ENCODE results near the gene EPHB2.

The EPHB2 gene

DNA sequence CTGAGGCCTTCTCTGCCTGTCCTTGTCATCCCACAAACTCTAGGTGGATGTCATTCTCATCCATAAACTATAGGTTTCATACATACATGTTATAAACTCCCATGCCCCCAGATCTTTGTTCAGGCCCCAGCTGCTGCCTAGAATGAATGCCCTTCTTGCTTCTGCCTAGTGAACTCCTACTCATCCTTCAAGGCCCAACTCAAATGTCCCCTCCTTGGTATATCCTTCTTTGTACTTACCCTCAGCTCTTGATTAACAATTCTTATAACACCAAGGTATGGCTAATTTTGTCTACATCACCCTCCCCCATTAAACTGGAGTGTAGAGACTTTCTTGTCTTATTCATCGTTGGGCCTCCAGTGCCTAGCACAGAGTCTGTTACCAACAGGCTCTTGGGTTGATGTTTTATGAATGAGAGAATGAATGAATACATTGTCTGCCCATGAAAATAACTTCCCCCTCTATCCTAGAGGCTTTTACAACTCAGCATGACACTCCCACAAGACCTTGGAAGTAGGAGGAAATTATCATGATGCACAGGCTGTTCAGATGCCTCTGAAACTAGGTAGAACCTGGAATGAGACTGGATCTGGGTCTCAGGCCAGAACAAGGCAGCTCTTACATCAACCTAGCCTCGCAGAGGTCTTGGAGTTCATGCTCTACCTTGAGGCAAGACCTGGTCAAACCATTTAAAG lies 26.9 kb downstream of the EPHB2 start:
- TF ChIP-seq, protein P1, sequence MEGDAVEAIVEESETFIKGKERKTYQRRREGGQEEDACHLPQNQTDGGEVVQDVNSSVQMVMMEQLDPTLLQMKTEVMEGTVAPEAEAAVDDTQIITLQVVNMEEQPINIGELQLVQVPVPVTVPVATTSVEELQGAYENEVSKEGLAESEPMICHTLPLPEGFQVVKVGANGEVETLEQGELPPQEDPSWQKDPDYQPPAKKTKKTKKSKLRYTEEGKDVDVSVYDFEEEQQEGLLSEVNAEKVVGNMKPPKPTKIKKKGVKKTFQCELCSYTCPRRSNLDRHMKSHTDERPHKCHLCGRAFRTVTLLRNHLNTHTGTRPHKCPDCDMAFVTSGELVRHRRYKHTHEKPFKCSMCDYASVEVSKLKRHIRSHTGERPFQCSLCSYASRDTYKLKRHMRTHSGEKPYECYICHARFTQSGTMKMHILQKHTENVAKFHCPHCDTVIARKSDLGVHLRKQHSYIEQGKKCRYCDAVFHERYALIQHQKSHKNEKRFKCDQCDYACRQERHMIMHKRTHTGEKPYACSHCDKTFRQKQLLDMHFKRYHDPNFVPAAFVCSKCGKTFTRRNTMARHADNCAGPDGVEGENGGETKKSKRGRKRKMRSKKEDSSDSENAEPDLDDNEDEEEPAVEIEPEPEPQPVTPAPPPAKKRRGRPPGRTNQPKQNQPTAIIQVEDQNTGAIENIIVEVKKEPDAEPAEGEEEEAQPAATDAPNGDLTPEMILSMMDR (IDR thresholded peaks at IDR 0.05; ENCODE audit: low read depth, low read length), result no peak
- no peak for DNase-seq (ENCODE audit: extremely low read depth, low read depth)

DNA sequence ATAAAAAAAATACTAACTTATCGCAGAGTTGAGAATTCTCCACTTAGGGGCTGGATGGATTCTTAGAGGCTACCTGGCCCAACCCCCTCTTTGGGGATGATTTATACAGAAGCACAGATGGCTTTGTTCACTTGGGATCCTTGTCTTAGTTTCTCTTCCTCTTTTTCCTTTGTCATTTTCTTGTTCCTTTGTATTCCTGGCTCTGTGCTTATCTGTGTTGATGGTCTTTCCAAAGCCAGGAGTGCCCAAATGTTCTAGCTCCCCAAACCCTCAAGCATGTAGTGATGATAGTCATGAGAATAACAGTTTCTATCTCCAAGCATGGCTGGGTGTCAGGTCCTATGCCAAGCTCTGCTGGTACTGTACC lies 27.4 kb downstream of the EPHB2 start:
- TF ChIP-seq, protein P1 (IDR thresholded peaks at IDR 0.05; ENCODE audit: low read depth, low read length), result no peak
- DNase-seq (ENCODE audit: extremely low read depth, low read depth), result no peak

DNA sequence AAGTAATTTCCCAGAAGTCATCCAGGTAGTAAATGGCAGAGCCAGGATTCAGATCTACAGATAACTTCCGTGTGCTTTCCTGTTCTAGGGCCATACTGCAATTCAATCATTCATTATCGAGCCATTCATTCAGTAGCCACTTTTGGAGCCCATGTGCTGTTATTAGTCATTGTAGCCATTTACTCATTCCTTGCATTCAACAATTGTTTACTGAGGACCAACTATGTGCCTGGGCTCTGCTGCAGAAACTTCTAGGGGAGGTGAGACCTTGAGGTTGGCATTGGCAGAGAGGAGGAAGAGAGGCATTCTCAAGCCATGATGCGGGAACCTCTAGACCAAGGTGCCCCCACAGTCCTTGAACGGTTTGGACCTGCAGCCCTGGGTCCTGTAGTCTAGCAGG lies 27.9 kb downstream of the EPHB2 start:
- DNase-seq (ENCODE audit: extremely low read depth, low read depth), result no peak
- TF ChIP-seq, protein P1 (IDR thresholded peaks at IDR 0.05; ENCODE audit: low read depth, low read length), result no peak

DNA sequence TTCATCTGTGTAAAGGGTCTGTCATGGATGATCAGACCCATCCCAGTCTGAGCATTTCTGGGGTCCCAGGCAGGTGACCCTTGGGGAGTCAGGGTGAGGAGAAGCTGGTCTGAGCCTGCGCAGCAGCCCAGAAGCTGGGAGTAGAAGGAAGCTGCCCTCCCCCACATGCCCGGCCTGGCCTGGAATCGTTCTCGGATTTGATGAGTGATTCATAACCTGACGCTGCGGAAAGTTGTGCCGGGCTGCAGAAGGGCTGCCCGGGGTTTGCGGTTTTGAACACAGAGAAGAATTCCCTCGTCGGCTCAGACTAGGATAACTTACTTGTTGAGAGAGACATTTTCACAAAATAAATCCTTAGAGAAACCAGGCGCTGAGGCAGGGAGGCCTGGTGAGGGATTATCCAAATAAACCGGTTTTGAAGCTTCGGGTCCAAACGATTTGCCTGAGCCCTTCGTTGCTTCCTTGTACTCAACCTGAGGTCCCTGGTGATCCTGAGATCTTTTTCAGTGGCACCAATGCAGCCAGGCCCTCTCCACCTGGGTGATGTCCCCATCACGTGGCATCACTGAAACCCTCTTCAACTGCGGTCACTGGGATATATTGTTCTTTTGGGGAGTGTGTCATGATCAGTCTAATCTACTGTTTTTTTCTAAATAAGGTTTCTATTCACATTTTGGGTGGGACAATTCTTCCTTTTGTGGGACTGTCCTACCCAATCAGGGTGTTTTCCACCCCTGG lies 29.2 kb downstream of the EPHB2 start:
- TF ChIP-seq, protein P1 (IDR thresholded peaks at IDR 0.05; ENCODE audit: low read depth, low read length), result no peak
- DNase-seq (ENCODE audit: extremely low read depth, low read depth), result peak; percentile 39

DNA sequence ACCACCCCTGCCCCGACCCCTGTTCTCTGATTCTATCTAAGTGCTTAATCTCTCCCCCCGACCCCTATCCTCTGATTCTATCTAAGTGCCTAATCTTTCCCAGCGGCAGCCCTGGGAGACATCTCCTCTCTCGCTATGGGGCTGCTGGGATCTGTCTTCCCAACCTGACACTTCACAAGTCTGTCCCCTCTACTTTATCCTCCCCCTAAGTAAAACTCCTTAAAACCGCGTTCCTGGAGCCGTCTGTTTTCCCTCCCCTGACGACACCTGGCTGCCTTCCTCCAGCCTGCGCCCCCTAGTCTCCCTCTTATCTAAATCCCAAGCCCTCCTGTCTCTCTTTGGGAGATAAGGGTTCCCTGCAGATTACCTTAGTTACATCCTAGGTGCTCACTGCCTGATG lies 30.5 kb downstream of the EPHB2 start:
- no peak for DNase-seq (ENCODE audit: extremely low read depth, low read depth)
- TF ChIP-seq, protein P1 (IDR thresholded peaks at IDR 0.05; ENCODE audit: low read depth, low read length), result no peak

DNA sequence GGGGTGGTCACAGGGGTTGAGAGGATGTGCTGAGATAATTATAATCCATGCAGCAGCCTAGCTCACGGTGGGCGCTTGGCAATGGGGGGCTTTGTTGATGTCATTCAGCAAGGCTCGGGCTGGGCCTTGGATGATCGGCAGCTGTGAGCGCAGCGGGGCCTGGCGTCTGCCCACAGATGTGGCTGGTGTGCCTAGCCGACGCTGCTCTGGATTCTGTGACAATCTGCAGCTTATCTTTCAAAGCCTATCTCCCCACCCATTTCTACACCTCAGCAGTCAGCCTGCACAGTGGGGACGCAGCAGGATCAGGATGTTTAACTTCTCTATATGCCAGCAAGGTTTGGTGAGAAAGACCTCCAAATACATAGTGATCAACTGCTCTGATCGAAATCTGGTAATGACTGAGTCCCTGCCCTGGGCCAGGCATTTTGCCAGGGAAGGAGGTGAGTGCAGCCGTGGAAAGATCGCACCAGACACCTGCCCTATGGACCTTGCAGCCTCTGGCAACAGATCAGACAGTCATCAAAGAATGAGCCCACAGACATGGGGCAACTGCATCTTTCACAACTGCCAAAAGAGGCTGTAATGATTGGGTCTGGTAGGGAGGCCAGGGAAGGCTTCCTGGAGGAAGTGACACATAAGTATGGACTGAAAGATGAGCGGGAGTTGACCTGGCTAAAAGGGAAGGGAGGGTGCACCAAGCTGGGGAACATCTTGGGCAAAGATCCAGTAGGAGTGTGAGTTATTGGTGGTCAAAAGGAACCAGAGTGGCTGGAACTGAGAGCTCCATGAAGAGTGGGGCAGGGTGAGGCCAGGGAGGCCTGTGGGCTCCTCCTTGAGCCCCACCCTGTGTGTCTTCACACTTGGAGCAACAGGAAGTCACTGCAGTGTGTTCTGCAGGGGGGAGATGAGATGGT lies 35.3 kb downstream of the EPHB2 start:
- TF ChIP-seq, protein P1 (IDR thresholded peaks at IDR 0.05; ENCODE audit: low read depth, low read length), result no peak
- no peak for DNase-seq (ENCODE audit: extremely low read depth, low read depth)
